Activated T-cell treated with anti-CD3 and anti-CD28 coated beads for 1 hour (primary cell): Measurements from ENCODE around the gene SMPD2.

ENCODE experiments used
- DNase-seq: peaks from one replicate; pipeline ENCODE4 v3.0.0-alpha.2; 2020; ENCODE audit warnings: low read depth

Gene SMPD2

GRCh38 chr6:109484122-109484521 lies 43.6 kb downstream of the SMPD2 start:
- DNase-seq: no peak

DNA sequence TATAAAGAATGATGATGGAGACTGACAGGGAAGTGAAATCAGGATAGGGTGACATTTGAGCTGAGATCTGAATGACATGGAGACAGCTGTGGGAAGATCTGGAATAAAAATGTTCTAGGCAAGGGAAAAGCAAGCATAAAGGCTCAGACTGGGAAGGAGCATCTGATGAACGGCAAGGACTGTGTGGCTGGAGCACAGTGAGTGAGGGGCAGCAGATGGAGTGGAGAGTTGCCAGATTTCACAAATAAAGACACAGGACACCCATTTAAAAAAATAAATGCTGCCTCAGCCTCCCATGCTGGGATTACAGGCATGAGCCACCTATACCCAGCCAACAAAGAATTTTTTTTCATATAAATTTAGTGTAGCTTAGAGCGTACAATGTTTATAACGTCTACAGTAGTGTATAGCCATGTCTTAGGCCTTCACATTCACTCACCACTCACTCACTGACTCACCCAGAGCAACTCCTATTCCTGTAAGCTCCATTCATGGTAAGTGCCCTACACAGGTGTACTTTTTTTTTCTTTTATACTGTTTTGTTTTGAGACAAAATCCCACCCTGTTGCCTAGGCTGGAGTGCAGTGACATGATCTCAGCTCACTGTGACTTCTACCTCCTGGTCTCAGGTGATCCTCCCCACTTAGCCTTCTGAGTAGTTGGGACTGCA lies 44.9 kb downstream of the SMPD2 start:
- no peak for DNase-seq

DNA sequence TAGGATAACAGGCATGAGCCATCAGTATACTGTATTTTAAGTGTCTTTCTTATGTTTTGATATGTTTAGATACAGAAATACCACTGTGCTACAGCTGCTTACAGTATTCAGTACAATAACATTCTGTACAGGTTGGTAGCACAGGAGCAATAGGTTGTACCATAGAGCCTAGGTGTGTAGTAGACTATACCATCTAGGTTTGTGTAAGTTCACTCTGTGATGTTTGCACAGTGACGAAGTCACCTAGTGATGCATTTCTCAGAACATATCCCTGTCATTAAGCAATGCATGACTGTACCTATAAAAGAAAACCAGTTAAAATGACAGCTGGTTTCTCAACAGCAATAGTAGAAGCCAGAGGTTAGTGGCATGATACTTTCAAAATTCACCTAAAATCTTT lies 45.5 kb downstream of the SMPD2 start:
- DNase-seq: no peak

DNA sequence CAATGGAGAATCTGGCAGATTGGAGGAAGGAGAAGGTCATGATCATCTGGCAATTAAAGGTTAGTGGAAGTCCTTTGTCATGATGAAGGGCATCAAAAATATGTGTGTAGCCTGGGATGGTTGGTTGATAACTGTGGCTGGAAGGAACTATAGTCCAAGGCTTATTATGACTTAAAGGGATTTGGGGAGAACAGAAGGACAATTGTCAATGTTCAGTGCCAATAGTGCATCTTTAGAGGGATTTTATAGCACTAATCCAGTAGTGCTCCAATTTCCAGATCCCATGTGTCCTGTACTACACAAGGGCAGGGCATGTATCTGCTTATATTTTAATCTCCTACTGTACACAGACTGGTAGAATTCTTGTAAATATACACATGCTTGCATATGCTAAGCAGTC lies 47.5 kb downstream of the SMPD2 start:
- no peak for DNase-seq

- DNase-seq: no peak
These were observed 50.2 kb downstream of the SMPD2 start for GRCh38 chr6:109490713-109491112.

- DNase-seq: no peak
These were observed 50.8 kb downstream of the SMPD2 start for GRCh38 chr6:109491207-109491938.
